Body of pancreas (tissue), 4 donors: ENCODE results near the gene TAS2R3. TPM values are rescaled to one million over a fixed set of nuclear protein-coding genes. Genes with fewer than 3 reads are reported as not detected.
A peak's percentile ranks its signal among the peaks of the same experiment; 100 is the strongest.

Experiments
- ATAC-seq: fragments of 150-250 bp; one replicate; pipeline ENCODE4 v1.9.1; 2016
- DNase-seq, 4 donors: peaks; one replicate each; pipeline ENCODE4 v3.0.0-alpha.2; 2019
- H3K27ac ChIP-seq, 4 donors: fragments of 200-600 bp; sonication (generic); 1 replicate in 3 of 4; 2 replicates in 1 of 4; pipeline versions ENCODE4 v1.5.1 to v1.6.1; 2016 to 2019; ENCODE audit warnings: mild to moderate bottlenecking in 1 of 4, mixed read lengths in 1 of 4, moderate library complexity in 1 of 4
- H3K27me3 ChIP-seq, 2 donors: fragments of 200-600 bp; sonication (generic); one replicate each; pipeline ENCODE4 v1.6.0; 2016; ENCODE audit warnings: mild to moderate bottlenecking in 1 of 2
- H3K36me3 ChIP-seq, 2 donors: fragments of 200-600 bp; sonication (generic); replicated peaks in 1 of 2; 2 replicates each; pipeline ENCODE4 v1.5.1; 2016; ENCODE audit warnings: low read depth in 2 of 2; ENCODE audit not compliant: insufficient read depth in 1 of 2
- H3K4me1 ChIP-seq: fragments of 200-600 bp; sonication (generic); one replicate; pipeline ENCODE4 v1.6.0; 2016
- H3K4me3 ChIP-seq, 2 donors: fragments of 200-600 bp; sonication (generic); 1 replicate in 1 of 2; 2 replicates in 1 of 2; pipeline ENCODE4 v1.5.1; 2016 to 2019
- H3K9me3 ChIP-seq, 3 donors: fragments of 200-600 bp; sonication (generic); 1 replicate in 2 of 3; 2 replicates in 1 of 3; pipeline ENCODE4 v1.5.1; 2016
- CTCF ChIP-seq, 7 experiments: fragments of 450-650 bp in 4 of 7; fragments of 200-600 bp in 3 of 7; sonication (generic) in 3 of 7; IDR thresholded peaks; one replicate each; pipeline ENCODE4 v1.5.1; 2016 to 2019; ENCODE audit warnings: antibody characterized with exemption in 7 of 7
- POLR2A ChIP-seq, 3 donors: fragments of 450-650 bp; IDR thresholded peaks; one replicate each; pipeline ENCODE4 v1.6.1; 2016; ENCODE audit warnings: antibody characterized with exemption in 3 of 3, mild to moderate bottlenecking in 2 of 3
- WGBS, 2 donors: methylation state at CpG; one replicate each; pipeline ENCODE4 v1.1.5; 2017; 5-methylcytosine and 5-hydroxymethylcytosine counted together
- intact Hi-C: fragments of 100-400 bp; cut with DNase I; formaldehyde crosslinking; loops from one replicate; pipeline ENCODE4 v1.15.1; 2023
- total RNA-seq, 2 donors: library from RNA; depleted of rRNA; stranded (reverse); fragments of >200 nt; gene quantifications; one replicate each; pipeline ENCODE4 v1.1.0, GENCODE V29; 2016

Gene TAS2R3
- total RNA-seq, 2 donors from 2014 or later = 2.6 TPM; not detected in 1

- Histone ChIP-seq H3K4me3 (peak overlapping the region in 1 of 2 donors; percentile 91), H3K27ac (peak overlapping the region in 3 of 4 donors; percentile 66 to 90 (median 88)), H3K4me1 (peaks cover 21% of the 10 kb centered on the region), H3K9me3 (no peaks in the 10 kb centered on the region), H3K36me3 (peaks cover 0 to 8% of the 10 kb centered on the region in 2 donors), H3K27me3 (no peaks in the 10 kb centered on the region)
- ATAC-seq (no peak), DNase-seq (peak; percentile 16 to 31 (median 22))
- intact Hi-C loops = loop anchor here (10.0 kb wide), 1 partner anchor 72 kb away; no protein-coding TSS in a partner anchor
- WGBS, 2 donors = 56 to 59% methylated on average over 11 of the region's 11 CpGs
- TF ChIP-seq POLR2A (IDR thresholded peaks at IDR 0.05) (no peak), CTCF (IDR thresholded peaks at IDR 0.05) (no peak)
These were observed 26.6 kb upstream of the TAS2R3 start for GRCh38 chr7:141737118-141737835.

GRCh38 chr7:141737836-141738591, 25.9 kb upstream of the TAS2R3 start, which contains the start of gene SSBP1:
Gene SSBP1 (plus strand): TSS chr7:141738358. CDS start chr7:141739167, 809 bp downstream.
- peak; percentile 58 to 99 (median 94) for TF ChIP-seq CTCF (IDR thresholded peaks at IDR 0.05)
- peak; percentile 27 to 87 (median 86) for TF ChIP-seq POLR2A (IDR thresholded peaks at IDR 0.05)
- intact Hi-C loops = loop anchor here (10.0 kb wide), 1 partner anchor 73 kb away; no protein-coding TSS in a partner anchor
- peak; percentile 97 for ATAC-seq
- H3K4me3 ChIP-seq = peak within 1 kb of the TSS; percentile 77 to 91
- H3K27ac ChIP-seq = peak within 1 kb of the TSS; percentile 45 to 90 (median 77)
- 2% methylated on average over 43 to 46 of the region's 46 CpGs for WGBS, 2 donors
- peak; percentile 91 to 95 (median 92) for DNase-seq
- peaks cover under 1 to 8% of the 10 kb centered on the region in 2 donors for H3K36me3 ChIP-seq
- peaks cover 21% of the 10 kb centered on the region for H3K4me1 ChIP-seq
- H3K27me3 ChIP-seq = no peaks in the 10 kb centered on the region
- H3K9me3 ChIP-seq = no peaks in the 10 kb centered on the region

- DNase-seq (no peak), ATAC-seq (no peak)
- H3K27ac ChIP-seq = peak overlapping the region in 3 of 4 donors; percentile 66 to 90 (median 88)
- peaks cover 6 to 12% of the 10 kb centered on the region in 2 donors for H3K36me3 ChIP-seq
- peak overlapping the region; percentile 77 to 91 for H3K4me3 ChIP-seq
- H3K9me3 ChIP-seq = no peaks in the 10 kb centered on the region
- peaks cover 21% of the 10 kb centered on the region for H3K4me1 ChIP-seq
- WGBS, 2 donors = 1 to 3% methylated on average over 6 of the region's 6 CpGs
- H3K27me3 ChIP-seq = no peaks in the 10 kb centered on the region
- intact Hi-C loops = loop anchor here (10.0 kb wide), 1 partner anchor 74 kb away; no protein-coding TSS in a partner anchor
- TF ChIP-seq CTCF (IDR thresholded peaks at IDR 0.05) (no peak), POLR2A (IDR thresholded peaks at IDR 0.05) (no peak)
These were observed 25.3 kb upstream of the TAS2R3 start for GRCh38 chr7:141738592-141739013.

GRCh38 chr7:141739250-141739649, 24.6 kb upstream of the TAS2R3 start:
- Histone ChIP-seq H3K36me3 (peaks cover 6 to 18% of the 10 kb centered on the region in 2 donors), H3K4me1 (peaks cover 21% of the 10 kb centered on the region), H3K9me3 (no peaks in the 10 kb centered on the region), H3K27me3 (no peaks in the 10 kb centered on the region), H3K27ac (no peak overlapping the region), H3K4me3 (no peak overlapping the region)
- ATAC-seq = no peak
- TF ChIP-seq POLR2A (IDR thresholded peaks at IDR 0.05) (no peak), CTCF (IDR thresholded peaks at IDR 0.05) (no peak)
- no peak for DNase-seq
- 54 to 59% methylated on average over 3 of the region's 3 CpGs for WGBS, 2 donors
- intact Hi-C loops = loop anchor here (10.0 kb wide), 1 partner anchor 74 kb away; no protein-coding TSS in a partner anchor
